Uterus (tissue), 2 donors: ENCODE data around the gene GEMIN5.

Experiments
- CTCF ChIP-seq, 4 experiments: fragments of 200-600 bp in 2 of 4; fragments of 450-650 bp in 2 of 4; sonication (generic) in 2 of 4; IDR thresholded peaks; one replicate each; pipeline ENCODE4 v1.5.1; 2016 to 2019; ENCODE audit warnings: antibody characterized with exemption in 4 of 4, mild to moderate bottlenecking in 2 of 4, moderate library complexity in 1 of 4
- POLR2A ChIP-seq, 2 donors: fragments of 450-650 bp; IDR thresholded peaks; one replicate each; pipeline ENCODE4 v1.6.1; 2016; ENCODE audit warnings: antibody characterized with exemption in 2 of 2, mild to moderate bottlenecking in 1 of 2, moderate library complexity in 1 of 2

- TF ChIP-seq CTCF (IDR thresholded peaks at IDR 0.05) (no peak), POLR2A (IDR thresholded peaks at IDR 0.05) (no peak)
Observed at GRCh38 chr5:154934881-154935280, 3.1 kb downstream of the GEMIN5 start.
